Epidermal melanocyte (primary cell): ENCODE measurements around the gene SKAP2.
"Not testable (repeated sequence)": the region's sequence is repeated elsewhere in the genome, so short reads cannot be mapped to it uniquely, and the experiment has no call there.

Experiments
- DNase-seq: peaks from one replicate; pipeline ENCODE4 v3.0.0; 2011; ENCODE audit warnings: low spot score; ENCODE audit not compliant: insufficient read length

Gene SKAP2

GRCh38 chr7:26857506-26858240, 6.7 kb downstream of the SKAP2 start:
- no peak for DNase-seq

GRCh38 chr7:26857170-26857505, 7.3 kb downstream of the SKAP2 start:
- no peak for DNase-seq

GRCh38 chr7:26856176-26856985, 8.0 kb downstream of the SKAP2 start:
- DNase-seq = no peak

GRCh38 chr7:26854876-26855855, 9.2 kb downstream of the SKAP2 start:
- DNase-seq = no peak

- no peak for DNase-seq
These were observed 10.5 kb downstream of the SKAP2 start for GRCh38 chr7:26853788-26854393.

GRCh38 chr7:26850193-26850651, 14.2 kb downstream of the SKAP2 start:
- DNase-seq = no peak

- no peak for DNase-seq
These were observed 20.7 kb downstream of the SKAP2 start for GRCh38 chr7:26843705-26844104.

GRCh38 chr7:26842897-26843296, 21.5 kb downstream of the SKAP2 start:
- no peak for DNase-seq

GRCh38 chr7:26841003-26841739, 23.2 kb downstream of the SKAP2 start:
- no peak for DNase-seq

- not testable (repeated sequence) for DNase-seq
These were observed 27.6 kb downstream of the SKAP2 start for GRCh38 chr7:26836793-26837192.

GRCh38 chr7:26815426-26815825, 49.0 kb downstream of the SKAP2 start:
- no peak for DNase-seq

- peak; percentile 19 for DNase-seq
These were observed 51.0 kb downstream of the SKAP2 start for GRCh38 chr7:26813432-26813831.

GRCh38 chr7:26794541-26794940, 69.8 kb downstream of the SKAP2 start:
- DNase-seq = no peak

- no peak for DNase-seq
These were observed 71.8 kb downstream of the SKAP2 start for GRCh38 chr7:26792576-26792975.

GRCh38 chr7:26792006-26792405, 72.4 kb downstream of the SKAP2 start:
- no peak for DNase-seq

GRCh38 chr7:26789481-26790184, 74.8 kb downstream of the SKAP2 start:
- no peak for DNase-seq

GRCh38 chr7:26787701-26788100, 76.7 kb downstream of the SKAP2 start:
- DNase-seq = no peak

GRCh38 chr7:26784118-26784517, 80.3 kb downstream of the SKAP2 start:
- no peak for DNase-seq

GRCh38 chr7:26782501-26782900, 81.9 kb downstream of the SKAP2 start:
- DNase-seq = no peak
